GM12801 (cell line): ENCODE measurements around the gene COL4A6.

Experiments
- TF ChIP-seq, protein P1 (sequence below): IDR thresholded peaks from one replicate; pipeline ENCODE4 v1.5.1; 2011; ENCODE audit warnings: control low read depth; ENCODE audit not compliant: insufficient read length; ENCODE audit errors: extremely low read depth

COL4A6 gene

DNA sequence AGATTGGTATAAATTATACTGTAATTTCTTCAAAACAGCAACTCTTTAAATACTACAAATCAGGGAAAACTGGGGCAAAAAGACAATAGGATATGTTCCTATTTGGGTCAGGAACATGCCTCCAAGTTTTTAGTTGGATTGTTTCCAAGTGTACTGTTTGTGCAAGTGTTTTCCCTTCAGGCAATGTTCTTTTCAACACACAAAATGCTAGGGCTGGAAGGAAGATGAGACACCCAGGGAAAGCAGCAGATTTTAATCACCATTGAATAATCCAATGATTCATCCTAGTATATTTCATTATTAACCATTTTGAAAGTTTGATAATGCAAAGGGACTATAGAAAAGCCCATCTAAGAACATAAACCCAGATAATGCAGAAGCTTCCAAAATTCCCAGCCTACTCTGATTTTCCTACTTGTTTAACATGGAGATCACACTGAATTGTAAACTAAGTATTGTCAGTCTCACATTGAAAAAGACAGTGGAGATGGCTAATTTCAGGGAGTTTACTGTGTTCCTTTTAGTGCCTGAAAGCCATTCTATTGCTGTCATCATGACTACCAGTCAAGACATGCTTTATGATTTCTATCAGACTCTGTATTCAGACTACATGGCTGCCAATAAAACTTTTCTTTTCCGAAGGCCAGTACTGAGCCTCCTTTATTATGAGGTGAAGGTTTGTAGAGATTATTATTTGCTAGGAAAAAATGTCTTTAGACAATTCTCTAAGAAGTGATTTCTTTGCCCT is 38.6 kb downstream of the COL4A6 start:
- TF ChIP-seq, protein P1, sequence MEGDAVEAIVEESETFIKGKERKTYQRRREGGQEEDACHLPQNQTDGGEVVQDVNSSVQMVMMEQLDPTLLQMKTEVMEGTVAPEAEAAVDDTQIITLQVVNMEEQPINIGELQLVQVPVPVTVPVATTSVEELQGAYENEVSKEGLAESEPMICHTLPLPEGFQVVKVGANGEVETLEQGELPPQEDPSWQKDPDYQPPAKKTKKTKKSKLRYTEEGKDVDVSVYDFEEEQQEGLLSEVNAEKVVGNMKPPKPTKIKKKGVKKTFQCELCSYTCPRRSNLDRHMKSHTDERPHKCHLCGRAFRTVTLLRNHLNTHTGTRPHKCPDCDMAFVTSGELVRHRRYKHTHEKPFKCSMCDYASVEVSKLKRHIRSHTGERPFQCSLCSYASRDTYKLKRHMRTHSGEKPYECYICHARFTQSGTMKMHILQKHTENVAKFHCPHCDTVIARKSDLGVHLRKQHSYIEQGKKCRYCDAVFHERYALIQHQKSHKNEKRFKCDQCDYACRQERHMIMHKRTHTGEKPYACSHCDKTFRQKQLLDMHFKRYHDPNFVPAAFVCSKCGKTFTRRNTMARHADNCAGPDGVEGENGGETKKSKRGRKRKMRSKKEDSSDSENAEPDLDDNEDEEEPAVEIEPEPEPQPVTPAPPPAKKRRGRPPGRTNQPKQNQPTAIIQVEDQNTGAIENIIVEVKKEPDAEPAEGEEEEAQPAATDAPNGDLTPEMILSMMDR = no peak

DNA sequence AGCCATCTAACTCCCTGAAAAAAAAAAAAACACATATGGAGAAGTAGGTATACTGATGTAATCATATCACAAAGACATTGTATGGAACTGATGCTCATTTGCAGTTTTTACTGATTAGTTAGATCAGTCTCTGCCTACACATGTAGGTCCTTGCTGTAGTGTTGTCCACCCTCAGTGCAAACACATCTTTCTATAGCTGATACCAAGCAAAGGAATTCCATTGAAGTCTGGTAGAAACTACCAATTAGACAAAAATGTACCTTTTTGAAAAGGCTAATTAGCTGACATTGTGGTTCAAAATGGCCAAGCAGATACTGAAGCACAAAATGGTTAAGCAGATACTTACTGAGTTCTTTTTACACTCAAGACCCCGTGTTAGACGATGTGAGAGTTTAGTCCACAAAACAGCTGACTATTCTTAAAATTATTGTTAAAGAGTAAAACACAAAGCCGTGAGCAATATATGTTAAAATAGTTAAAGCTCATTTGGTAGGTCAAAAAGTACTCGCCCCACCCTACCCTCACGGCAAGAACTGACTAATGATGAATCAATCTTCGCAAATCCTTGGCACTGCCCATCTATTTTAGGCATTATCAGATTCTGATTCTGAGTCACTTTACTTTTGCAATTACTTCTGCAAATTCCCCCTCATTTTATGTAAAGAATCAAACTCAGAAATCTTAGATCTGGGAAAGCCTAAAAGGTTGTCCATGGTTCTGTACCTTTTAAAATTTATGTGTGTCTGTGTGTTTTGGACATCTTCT is 40.4 kb downstream of the COL4A6 start:
- TF ChIP-seq, protein P1 = no peak

DNA sequence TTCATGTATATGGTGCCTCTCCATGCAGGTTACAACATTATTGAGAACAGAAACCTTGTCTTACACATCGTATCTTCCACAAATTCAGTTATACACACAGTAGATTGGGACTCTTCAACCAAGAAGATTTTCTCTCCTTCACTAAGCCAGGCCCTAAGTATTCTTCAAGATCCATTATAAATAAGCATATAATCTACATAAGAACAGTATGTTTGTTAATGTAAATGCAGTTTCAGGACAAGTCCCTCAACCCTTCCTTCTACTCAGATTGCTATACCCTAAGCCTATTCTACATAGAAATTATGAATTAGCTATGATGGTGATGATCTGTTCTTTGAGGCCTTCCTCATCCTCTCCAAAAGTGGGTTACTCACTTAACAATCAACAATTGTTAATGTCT is 41.2 kb downstream of the COL4A6 start:
- TF ChIP-seq, protein P1 = no peak

DNA sequence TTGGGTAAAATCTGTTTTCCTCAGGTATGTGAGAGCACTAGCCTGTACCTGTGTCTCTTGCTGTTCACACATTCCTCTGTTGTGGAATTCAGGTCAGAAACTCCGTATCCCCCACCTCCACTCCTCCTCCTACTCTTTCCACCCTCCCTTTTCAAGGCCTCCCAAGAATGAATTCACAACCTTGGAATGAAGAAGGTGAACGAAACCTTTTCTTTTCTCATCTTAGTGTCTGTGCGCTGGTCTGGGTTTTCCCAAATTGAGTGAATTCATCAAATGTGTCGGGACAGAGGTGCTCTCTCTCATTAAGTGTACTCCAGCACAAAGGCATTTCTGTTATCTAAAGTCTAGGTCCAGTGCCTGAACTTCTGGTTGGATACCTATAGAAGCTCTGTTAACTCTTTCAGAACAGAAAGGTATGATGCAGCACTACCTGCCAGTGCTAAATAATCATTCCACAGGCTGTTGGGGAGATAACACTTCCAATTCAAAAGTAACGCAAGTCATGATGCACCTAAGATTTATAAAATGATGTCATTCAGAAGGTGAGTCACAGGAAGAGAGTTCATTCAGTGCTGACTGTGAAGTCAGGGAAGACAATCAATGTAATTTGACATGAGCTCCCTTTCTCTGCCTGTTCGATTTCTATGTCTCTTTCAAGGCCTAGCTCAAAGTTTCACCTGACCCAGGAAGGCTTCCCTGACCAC is 41.9 kb downstream of the COL4A6 start:
- TF ChIP-seq, protein P1 = no peak

DNA sequence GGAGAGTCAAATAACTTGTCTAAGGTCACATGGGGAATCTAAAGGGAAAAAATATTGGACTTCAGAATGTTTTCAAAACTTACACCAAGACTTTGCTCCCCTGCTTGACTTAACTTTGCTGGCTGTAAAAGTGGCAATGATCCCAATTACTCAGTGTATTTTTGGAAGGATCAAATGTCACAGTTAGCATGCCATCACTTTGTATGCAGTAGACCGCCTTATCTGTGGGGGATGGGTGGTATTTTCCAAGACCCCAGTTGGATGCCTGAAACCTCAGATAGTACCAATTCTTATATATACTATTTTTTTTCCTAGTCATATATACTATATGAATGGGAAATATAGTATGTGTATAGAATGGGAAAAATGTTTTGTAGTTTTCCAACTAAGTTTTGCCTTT is 53.4 kb downstream of the COL4A6 start:
- TF ChIP-seq, protein P1 = no peak

DNA sequence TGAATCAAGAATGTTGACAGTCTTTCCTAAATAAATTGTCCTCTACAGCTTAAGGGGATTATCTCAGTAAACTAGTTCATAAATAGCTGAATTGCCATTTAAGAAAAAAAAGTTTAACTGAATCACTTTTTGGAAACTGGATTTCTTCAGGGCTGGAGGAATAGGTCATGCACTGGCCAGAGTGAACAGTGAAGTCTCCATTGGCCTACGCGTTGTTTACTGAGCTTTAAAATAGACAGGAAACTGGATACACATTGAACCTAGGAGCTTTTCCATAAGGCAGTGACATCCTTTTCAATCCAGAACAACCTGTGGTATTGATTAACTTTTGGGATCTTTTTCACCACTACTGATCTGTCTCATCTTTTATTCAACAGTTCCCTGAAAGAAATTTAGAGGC is 58.0 kb downstream of the COL4A6 start:
- TF ChIP-seq, protein P1 = no peak
